NK-92 (cell line): ENCODE results near the gene GRID2.

ENCODE experiments used
- DNase-seq: peaks from one replicate; lab custom pipeline; 2025; ENCODE audit not compliant: unreplicated experiment; lab: John Stamatoyannopoulos, UW

The GRID2 gene

GRCh38 chr4:93178279-93178678, 874.5 kb downstream of the GRID2 start:
- no peak for DNase-seq

- DNase-seq: no peak
Observed at GRCh38 chr4:93179044-93179443, 875.3 kb downstream of the GRID2 start.

- no peak for DNase-seq
Observed at GRCh38 chr4:93182722-93183121, 879.0 kb downstream of the GRID2 start.

DNA sequence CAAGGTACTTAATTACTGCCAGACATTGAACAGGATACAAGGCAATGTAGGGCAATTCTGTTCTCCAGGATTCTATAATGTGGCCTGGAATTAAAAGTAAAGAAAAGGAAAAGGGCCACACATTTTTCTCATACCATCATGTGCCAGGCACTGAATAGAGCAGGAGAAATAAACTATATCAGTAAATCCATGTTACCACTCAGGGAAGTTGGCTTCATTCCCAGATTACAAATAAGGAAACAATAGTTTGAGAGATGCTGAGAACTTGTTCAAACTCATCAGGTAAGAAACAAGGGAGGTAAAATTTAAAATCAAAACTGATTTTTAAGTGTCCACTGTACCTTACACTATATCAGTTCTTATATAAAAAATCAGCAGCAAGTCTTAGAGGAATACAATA, 879.8 kb downstream of the GRID2 start:
- no peak for DNase-seq

DNA sequence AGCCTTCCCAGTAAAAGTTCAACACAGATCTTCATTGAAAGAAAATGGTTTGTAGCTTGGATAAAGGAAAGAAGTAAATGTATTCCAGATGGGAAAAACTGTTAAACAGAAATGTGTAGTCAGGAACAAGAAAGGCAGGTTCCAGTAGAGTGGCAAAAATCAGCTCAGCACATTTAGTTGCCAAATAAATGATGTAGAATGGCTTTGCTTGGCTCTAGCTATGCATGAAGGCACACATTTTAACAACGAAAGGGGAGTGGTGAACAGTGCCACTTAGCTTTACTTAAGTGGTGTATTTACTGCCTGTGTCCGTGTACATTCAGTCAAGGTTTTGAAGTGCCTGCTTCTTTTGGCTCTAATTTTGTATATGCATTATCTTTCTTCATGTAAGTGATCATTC, 880.3 kb downstream of the GRID2 start:
- no peak for DNase-seq

DNA sequence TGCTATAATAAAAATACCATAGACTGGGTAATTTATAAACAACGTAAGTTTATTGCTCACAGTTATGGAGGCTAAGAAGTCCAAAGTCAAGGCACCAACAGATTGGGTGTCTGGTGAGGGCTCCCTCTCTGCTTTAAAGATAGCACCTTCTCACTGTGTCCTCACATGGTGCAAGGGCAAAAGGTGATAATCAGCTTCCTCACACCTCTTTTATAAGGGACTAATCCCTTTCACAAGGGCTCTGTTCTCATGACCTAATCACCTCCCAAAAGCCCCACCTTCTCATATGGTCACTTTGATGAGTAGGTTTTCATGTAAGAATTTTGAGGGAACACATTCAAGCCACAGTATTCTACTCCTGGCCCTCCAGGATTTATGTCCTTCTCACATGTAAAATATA, 883.1 kb downstream of the GRID2 start:
- no peak for DNase-seq

- DNase-seq: no peak
Observed at GRCh38 chr4:93187466-93187865, 883.7 kb downstream of the GRID2 start.

- DNase-seq: no peak
Observed at GRCh38 chr4:93187892-93188291, 884.1 kb downstream of the GRID2 start.

DNA sequence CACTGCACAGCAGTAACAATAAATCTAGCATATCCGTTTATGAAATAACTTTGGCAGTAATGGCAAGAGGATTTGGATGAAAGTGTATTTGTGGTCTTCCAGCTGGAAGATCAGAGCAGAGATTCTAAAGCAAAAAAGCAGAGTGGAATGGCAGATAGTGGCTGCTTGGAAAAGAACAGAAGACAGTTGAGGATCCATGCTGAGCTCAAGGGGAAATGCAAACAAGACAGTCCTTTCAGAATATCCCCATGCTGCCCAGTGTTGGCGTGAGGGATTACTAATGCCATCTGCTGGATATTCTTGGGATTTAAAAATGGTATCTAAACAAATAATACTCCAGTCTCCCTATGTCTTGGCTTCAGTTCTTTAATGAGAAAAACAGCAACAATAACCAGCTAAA, 895.7 kb downstream of the GRID2 start:
- DNase-seq: no peak

DNA sequence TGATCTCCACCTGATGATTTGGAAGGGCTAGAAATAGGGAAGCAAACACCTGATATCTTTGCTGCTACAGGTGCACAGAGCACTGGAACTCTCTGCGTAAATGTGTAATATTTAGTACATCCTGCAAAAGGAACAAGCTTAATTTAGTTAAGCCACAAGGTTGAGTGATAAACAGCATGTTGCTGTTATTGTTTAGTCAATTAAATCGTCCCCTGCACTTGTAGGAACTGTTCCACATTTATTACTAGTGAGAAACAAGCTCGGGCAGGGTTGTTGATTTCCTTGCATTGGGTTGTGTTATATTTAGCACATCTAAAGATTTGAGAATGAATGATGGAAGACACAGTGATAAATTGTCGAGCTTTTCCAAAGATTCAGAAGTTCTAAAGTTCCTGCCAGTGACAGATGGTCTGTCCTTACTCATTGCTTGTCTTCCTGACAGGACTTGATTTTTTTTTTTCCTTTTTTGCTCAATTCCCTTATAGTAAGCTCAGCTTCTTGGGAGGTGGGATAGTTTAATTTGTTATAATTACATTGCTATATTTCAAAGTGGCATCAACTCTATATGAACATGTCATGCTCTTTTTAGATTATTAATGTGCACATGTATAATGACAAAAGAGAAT, 897.8 kb downstream of the GRID2 start:
- DNase-seq: no peak

GRCh38 chr4:93203708-93204107, 899.9 kb downstream of the GRID2 start:
- no peak for DNase-seq

- no peak for DNase-seq
Observed at GRCh38 chr4:93212250-93212649, 908.5 kb downstream of the GRID2 start.

GRCh38 chr4:93216646-93217045, 912.9 kb downstream of the GRID2 start:
- DNase-seq: no peak

- no peak for DNase-seq
Observed at GRCh38 chr4:93217431-93217830, 913.7 kb downstream of the GRID2 start.

- DNase-seq: no peak
Observed at GRCh38 chr4:93221771-93222170, 918.0 kb downstream of the GRID2 start.

GRCh38 chr4:93228021-93228420, 924.3 kb downstream of the GRID2 start:
- DNase-seq: no peak

DNA sequence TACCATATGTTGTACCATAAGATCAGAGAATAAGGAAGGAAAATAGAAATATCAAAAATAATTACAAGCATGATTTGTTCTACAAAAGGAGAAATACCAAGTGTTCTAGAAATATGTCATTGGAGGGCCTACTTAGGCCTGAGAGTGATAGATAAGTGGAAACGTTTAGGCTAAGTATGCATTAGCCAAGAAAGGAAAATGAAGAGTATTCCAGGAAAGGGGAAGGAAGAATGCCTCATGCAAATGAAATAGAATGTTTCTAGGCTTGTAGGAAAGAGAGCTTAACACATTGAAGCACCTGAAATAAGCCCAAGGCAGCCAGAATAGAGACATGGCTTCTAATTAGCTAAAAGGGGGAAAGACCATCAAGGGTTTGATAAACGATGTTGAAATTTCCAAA, 929.1 kb downstream of the GRID2 start:
- no peak for DNase-seq

DNA sequence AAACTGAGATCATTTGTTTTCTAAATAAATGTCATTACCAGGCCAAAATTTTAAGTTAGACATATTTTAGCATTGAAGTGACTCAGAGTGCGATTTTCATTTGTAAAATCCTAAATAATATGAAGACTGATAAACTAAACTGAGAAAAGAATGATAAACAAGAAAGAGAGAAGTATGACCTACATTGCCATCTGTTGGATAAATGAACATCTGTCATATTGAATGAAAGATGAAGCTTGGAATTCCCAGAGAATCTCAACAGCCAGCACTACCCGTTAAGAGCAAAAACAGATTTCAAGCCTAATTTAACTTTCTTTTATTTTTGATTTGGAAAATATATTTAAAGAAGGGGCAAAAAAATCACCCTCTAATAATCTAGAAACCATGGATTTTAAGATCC, 933.8 kb downstream of the GRID2 start:
- no peak for DNase-seq

- DNase-seq: no peak
Observed at GRCh38 chr4:93243262-93243661, 939.5 kb downstream of the GRID2 start.

- DNase-seq: no peak
Observed at GRCh38 chr4:93261207-93261606, 957.4 kb downstream of the GRID2 start.

- no peak for DNase-seq
Observed at GRCh38 chr4:93263166-93263565, 959.4 kb downstream of the GRID2 start.

GRCh38 chr4:93267747-93268146, 964.0 kb downstream of the GRID2 start:
- no peak for DNase-seq

- no peak for DNase-seq
Observed at GRCh38 chr4:93285346-93285745, 981.6 kb downstream of the GRID2 start.

- no peak for DNase-seq
Observed at GRCh38 chr4:93289241-93289640, 985.5 kb downstream of the GRID2 start.
